Lower leg skin (tissue), 4 donors: ENCODE measurements around the gene AKT2. TPM values are rescaled to one million over a fixed set of nuclear protein-coding genes. Genes with fewer than 3 reads are reported as not detected.
A peak's percentile ranks its signal among the peaks of the same experiment; 100 is the strongest.

Source experiments
- DNase-seq, 2 donors: peaks; one replicate each; pipeline ENCODE4 v3.0.0-alpha.2; 2019; ENCODE audit warnings: low spot score in 2 of 2
- H3K4me3 ChIP-seq: fragments of 200-600 bp; sonication (generic); 2 replicates; pipeline ENCODE4 v1.5.1; 2017; ENCODE audit warnings: mild to moderate bottlenecking, low read depth; ENCODE audit not compliant: poor library complexity, severe bottlenecking
- CTCF ChIP-seq, 3 donors: fragments of 450-650 bp; IDR thresholded peaks; one replicate each; pipeline ENCODE4 v1.5.1; 2016; ENCODE audit warnings: antibody characterized with exemption in 3 of 3, mild to moderate bottlenecking in 3 of 3, moderate library complexity in 2 of 3
- POLR2A ChIP-seq, 2 donors: fragments of 450-650 bp; IDR thresholded peaks; one replicate each; pipeline ENCODE4 v1.6.1; 2016 to 2017; ENCODE audit warnings: antibody characterized with exemption in 2 of 2, mild to moderate bottlenecking in 1 of 2, moderate library complexity in 1 of 2
- WGBS, 2 donors: methylation state at CpG; one replicate each; pipeline ENCODE4 v1.1.5; 2018; 5-methylcytosine and 5-hydroxymethylcytosine counted together
- intact Hi-C: fragments of 100-400 bp; cut with DNase I; formaldehyde crosslinking; loops from one replicate; pipeline ENCODE4 v1.15.0; 2023; ENCODE audit warnings: low total_unique reads
- total RNA-seq, 4 donors: library from RNA; depleted of rRNA; stranded (reverse); fragments of >200 nt; gene quantifications; one replicate each; pipeline ENCODE4 v1.1.0, GENCODE V29; 2016

The AKT2 gene
- total RNA-seq, 4 donors from 2014 or later = 71.1 to 129 (median 82.2) TPM

GRCh38 chr19:40309666-40310065, 24.5 kb upstream of the AKT2 start:
- WGBS, 2 donors = 91 to 95% methylated on average over 1 of the region's 1 CpG
- intact Hi-C loops = loop anchor here (10.0 kb wide), 1 partner anchor 215 kb away; no protein-coding TSS in a partner anchor
- no peak for TF ChIP-seq CTCF (IDR thresholded peaks at IDR 0.05)
- no peak for TF ChIP-seq POLR2A (IDR thresholded peaks at IDR 0.05)
- DNase-seq = no peak
- H3K4me3 ChIP-seq = no peak overlapping the region

- intact Hi-C loops = no loop called here
- TF ChIP-seq POLR2A (IDR thresholded peaks at IDR 0.05) (no peak), CTCF (IDR thresholded peaks at IDR 0.05) (no peak)
- peak; percentile 64 to 93 for DNase-seq
- WGBS, 2 donors = 6 to 8% methylated on average over 5 of the region's 5 CpGs
- no peak overlapping the region for H3K4me3 ChIP-seq
These were observed 20.3 kb upstream of the AKT2 start for GRCh38 chr19:40305403-40305802.

GRCh38 chr19:40304306-40304705, 19.2 kb upstream of the AKT2 start:
- DNase-seq = no peak
- WGBS, 2 donors = 43% methylated on average over 4 of the region's 4 CpGs
- H3K4me3 ChIP-seq = no peak overlapping the region
- intact Hi-C loops = no loop called here
- TF ChIP-seq CTCF (IDR thresholded peaks at IDR 0.05) = no peak
- TF ChIP-seq POLR2A (IDR thresholded peaks at IDR 0.05) = no peak

GRCh38 chr19:40303765-40304164, 18.6 kb upstream of the AKT2 start:
- DNase-seq = no peak
- intact Hi-C loops = no loop called here
- WGBS, 2 donors = 18 to 63% methylated on average over 2 of the region's 2 CpGs
- no peak overlapping the region for H3K4me3 ChIP-seq
- TF ChIP-seq POLR2A (IDR thresholded peaks at IDR 0.05) (no peak), CTCF (IDR thresholded peaks at IDR 0.05) (no peak)

GRCh38 chr19:40302224-40303011, 17.3 kb upstream of the AKT2 start:
- H3K4me3 ChIP-seq = no peak overlapping the region
- intact Hi-C loops = no loop called here
- TF ChIP-seq CTCF (IDR thresholded peaks at IDR 0.05) (no peak), POLR2A (IDR thresholded peaks at IDR 0.05) (no peak)
- WGBS, 2 donors = 47 to 59% methylated on average over 6 of the region's 6 CpGs
- DNase-seq = no peak

- H3K4me3 ChIP-seq = no peak overlapping the region
- no peak for DNase-seq
- TF ChIP-seq POLR2A (IDR thresholded peaks at IDR 0.05) (no peak), CTCF (IDR thresholded peaks at IDR 0.05) (no peak)
- intact Hi-C loops = no loop called here
- WGBS, 2 donors = 86 to 89% methylated on average over 4 of the region's 4 CpGs
These were observed 15.5 kb upstream of the AKT2 start for GRCh38 chr19:40300668-40301067.
